IMR-90 (cell line): ENCODE measurements around the gene CNTRL. TPM values are rescaled to one million over a fixed set of nuclear protein-coding genes. Genes with fewer than 3 reads are reported as not detected.

Experiments
- ATAC-seq: fragments of 200-7000 bp; cut with Tn5 transposase; 2 replicates; pipeline ENCODE4 v1.9.1; 2020; ENCODE audit warnings: low read depth, mild to moderate bottlenecking, moderate library complexity
- BruUV-seq: library from RNA; stranded (reverse); fragments of 400-500 nt; replicated peaks from 2 replicates; lab custom pipeline; 2021; lab: Mats Ljungman, UMichigan
- CTCF ChIA-PET: fragments of 300-600 bp; formaldehyde crosslinking; extraction: SDS; loops from one replicate; lab custom pipeline; 2021; ENCODE audit warnings: antibody characterized with exemption; lab: Yijun Ruan, JAX
- POLR2A ChIA-PET: fragments of 300-600 bp; sonication (Branson Sonifier 250); formaldehyde crosslinking; loops from one replicate; lab custom pipeline; 2022; ENCODE audit warnings: antibody characterized with exemption; ENCODE audit not compliant: unreplicated experiment; lab: Charles Lee
- DNase-seq: peaks from one replicate; pipeline ENCODE4 v3.0.0; 2013
- H2AFZ ChIP-seq: replicated peaks from 2 replicates; pipeline ENCODE3; 2013; ENCODE audit warnings: low read length, mild to moderate bottlenecking; ENCODE audit not compliant: poor library complexity
- H2AK5ac ChIP-seq: 2 replicates; pipeline ENCODE4 v1.6.1; 2013; ENCODE audit warnings: low read depth, low read length, inconsistent platforms
- H2AK9ac ChIP-seq: replicated peaks from 2 replicates; pipeline ENCODE3; 2013; ENCODE audit warnings: mild to moderate bottlenecking, low read depth, low read length, moderate library complexity; ENCODE audit not compliant: poor library complexity
- H2BK120ac ChIP-seq: 2 replicates; pipeline ENCODE4 v1.6.1; 2013; ENCODE audit warnings: low read depth, low read length, inconsistent platforms
- H2BK15ac ChIP-seq: 3 replicates; pipeline ENCODE4 v1.6.1; 2013; ENCODE audit warnings: low read depth, low read length, inconsistent platforms
- H2BK20ac ChIP-seq: 2 replicates; pipeline ENCODE4 v1.6.1; 2013; ENCODE audit warnings: low read depth, mild to moderate bottlenecking, inconsistent platforms, low read length, moderate library complexity
- H2BK5ac ChIP-seq: 2 replicates; pipeline ENCODE4 v1.6.1; 2013; ENCODE audit warnings: mild to moderate bottlenecking, low read depth, low read length, inconsistent platforms; ENCODE audit not compliant: poor library complexity, severe bottlenecking
- H3K14ac ChIP-seq: replicated peaks from 2 replicates; pipeline ENCODE4 v1.6.1; 2013; ENCODE audit warnings: low read depth, low read length, inconsistent platforms
- H3K18ac ChIP-seq: 2 replicates; pipeline ENCODE4 v1.6.1; 2013; ENCODE audit warnings: low read depth, low read length, control low read depth
- H3K23ac ChIP-seq: 2 replicates; pipeline ENCODE4 v1.6.1; 2013; ENCODE audit warnings: low read depth, low read length, inconsistent platforms
- H3K27ac ChIP-seq: 2 replicates; pipeline ENCODE4 v1.5.1; 2013; ENCODE audit warnings: mild to moderate bottlenecking, control low read depth, low read length; ENCODE audit not compliant: insufficient read depth
- H3K27me3 ChIP-seq: 2 replicates; pipeline ENCODE4 v1.6.1; 2013; ENCODE audit warnings: low read length; ENCODE audit not compliant: control insufficient read depth, insufficient read depth
- H3K36me3 ChIP-seq: 2 replicates; pipeline ENCODE4 v1.6.1; 2013; ENCODE audit warnings: low read length, mixed read lengths; ENCODE audit not compliant: control insufficient read depth, insufficient read depth
- H3K4ac ChIP-seq: 2 replicates; pipeline ENCODE4 v1.6.1; 2013; ENCODE audit warnings: low read depth, low read length, inconsistent platforms
- H3K4me1 ChIP-seq: 2 replicates; pipeline ENCODE4 v1.6.1; 2013; ENCODE audit warnings: low read length, mixed read lengths; ENCODE audit not compliant: control insufficient read depth, insufficient read depth
- H3K4me2 ChIP-seq: 2 replicates; pipeline ENCODE4 v1.6.1; 2013; ENCODE audit warnings: low read depth, mild to moderate bottlenecking, control low read depth, low read length, moderate library complexity
- H3K4me3 ChIP-seq: 2 replicates; pipeline ENCODE4 v1.5.1; 2013; ENCODE audit warnings: low read depth, mild to moderate bottlenecking, control low read depth, low read length, moderate library complexity; ENCODE audit not compliant: insufficient read depth
- H3K56ac ChIP-seq: 2 replicates; pipeline ENCODE4 v1.6.1; 2013; ENCODE audit warnings: low read length, inconsistent platforms; ENCODE audit not compliant: insufficient read depth; ENCODE audit errors: extremely low read depth
- H3K79me1 ChIP-seq, 2 experiments: 2 replicates each; pipeline ENCODE4 v1.6.1; 2013; ENCODE audit warnings: low read length in 2 of 2, inconsistent platforms in 1 of 2, low read depth in 1 of 2
- H3K9ac ChIP-seq: 2 replicates; pipeline ENCODE4 v1.6.1; 2013; ENCODE audit warnings: low read depth, low read length, control low read depth
- H3K9me1 ChIP-seq: 2 replicates; pipeline ENCODE4 v1.6.1; 2013; ENCODE audit warnings: low read length, inconsistent platforms; ENCODE audit not compliant: insufficient read depth
- H3K9me3 ChIP-seq: 2 replicates; pipeline ENCODE4 v1.6.1; 2013; ENCODE audit warnings: low read length; ENCODE audit not compliant: control insufficient read depth, insufficient read depth
- H4K20me1 ChIP-seq: 2 replicates; pipeline ENCODE4 v1.6.1; 2013; ENCODE audit warnings: low read length, inconsistent platforms; ENCODE audit not compliant: insufficient read depth
- H4K5ac ChIP-seq: 2 replicates; pipeline ENCODE4 v1.6.1; 2013; ENCODE audit warnings: mild to moderate bottlenecking, low read depth, low read length, control low read depth
- H4K8ac ChIP-seq, 2 experiments: 2 replicates each; pipeline ENCODE4 v1.6.1; 2013; ENCODE audit warnings: low read depth in 2 of 2, low read length in 2 of 2, control low read depth in 1 of 2, inconsistent platforms in 1 of 2
- H4K91ac ChIP-seq: 2 replicates; pipeline ENCODE4 v1.6.1; 2013; ENCODE audit warnings: low read depth, low read length, inconsistent platforms; ENCODE audit not compliant: insufficient read depth
- BHLHE40 ChIP-seq: fragments of 150-350 bp; IDR thresholded peaks from 2 replicates; pipeline ENCODE4 v1.6.1; 2016; ENCODE audit warnings: mild to moderate bottlenecking, low read depth, low read length
- CEBPB ChIP-seq: IDR thresholded peaks from 2 replicates; pipeline ENCODE4 v1.6.1; 2012; ENCODE audit warnings: low read depth, low read length, improper control_type of control experiment
- CHD1 ChIP-seq: IDR thresholded peaks from 2 replicates; pipeline ENCODE4 v1.6.1; 2012; ENCODE audit warnings: low read depth, low read length, improper control_type of control experiment
- CTCF ChIP-seq: conservative IDR thresholded peaks from 2 replicates; pipeline ENCODE4 v1.5.1; 2012; ENCODE audit warnings: mild to moderate bottlenecking, low read depth, low read length, improper control_type of control experiment
- FOS ChIP-seq: fragments of 150-350 bp; IDR thresholded peaks from 2 replicates; pipeline ENCODE4 v1.6.1; 2016; ENCODE audit warnings: low read depth, low read length
- MAFK ChIP-seq: IDR thresholded peaks from 2 replicates; pipeline ENCODE4 v1.6.1; 2012; ENCODE audit warnings: low read depth, low read length, improper control_type of control experiment
- MAZ ChIP-seq: IDR thresholded peaks from 2 replicates; pipeline ENCODE4 v1.6.1; 2012; ENCODE audit warnings: low read depth, mild to moderate bottlenecking, low read length, improper control_type of control experiment, moderate library complexity, borderline replicate concordance
- MXI1 ChIP-seq: IDR thresholded peaks from 2 replicates; pipeline ENCODE4 v1.6.1; 2012; ENCODE audit warnings: low read depth, mild to moderate bottlenecking, low read length, moderate library complexity, borderline replicate concordance
- POLR2A ChIP-seq: IDR thresholded peaks from 2 replicates; pipeline ENCODE4 v1.6.1; 2012; ENCODE audit warnings: mild to moderate bottlenecking, low read depth, low read length
- RAD21 ChIP-seq: IDR thresholded peaks from 2 replicates; pipeline ENCODE4 v1.6.1; 2012; ENCODE audit warnings: low read length, improper control_type of control experiment
- RCOR1 ChIP-seq: IDR thresholded peaks from 2 replicates; pipeline ENCODE4 v1.6.1; 2012; ENCODE audit warnings: mild to moderate bottlenecking, low read length, improper control_type of control experiment; ENCODE audit not compliant: insufficient replicate concordance
- RFX5 ChIP-seq: IDR thresholded peaks from 2 replicates; pipeline ENCODE4 v1.8.0; 2012; ENCODE audit warnings: low read depth, mild to moderate bottlenecking, low read length, moderate library complexity
- SMC3 ChIP-seq: fragments of 150-350 bp; IDR thresholded peaks from 2 replicates; pipeline ENCODE4 v1.6.1; 2016; ENCODE audit warnings: low read depth, mild to moderate bottlenecking, antibody characterized with exemption, low read length, moderate library complexity
- USF2 ChIP-seq: fragments of 150-350 bp; IDR thresholded peaks from 2 replicates; pipeline ENCODE4 v1.6.1; 2017; ENCODE audit warnings: mild to moderate bottlenecking, antibody characterized with exemption, low read length, low read depth
- WGBS, 2 experiments: methylation state at CpG; one replicate each; pipeline versions ENCODE4 v1.1.5 to v1.1.7; 2013; ENCODE audit warnings: missing lambda C conversion rate in 2 of 2; ENCODE audit not compliant: insufficient read length in 1 of 2; ENCODE audit errors: extremely low coverage in 2 of 2; 5-methylcytosine and 5-hydroxymethylcytosine counted together
- dilution Hi-C: fragments of 300-500 bp; cut with HindIII; formaldehyde crosslinking; loops from one replicate; pipeline ENCODE4 v1.14.3; 2018; ENCODE audit warnings: low sequenced_read_pairs; ENCODE audit not compliant: unreplicated experiment
- in situ Hi-C: fragments of 300-500 bp; cut with MboI; formaldehyde crosslinking; loops from 3 replicates; pipeline ENCODE4 v1.14.3; 2019; ENCODE audit warnings: low sequenced_read_pairs, inconsistent platforms, mixed read lengths
- intact Hi-C: fragments of 100-400 bp; cut with micrococcal nuclease; formaldehyde crosslinking; loops from 2 replicates; pipeline ENCODE4 v1.10.0; 2022
- polyA plus RNA-seq, 3 experiments: library from polyadenylated mRNA; depleted of rRNA; stranded (reverse); fragments of >200 nt; gene quantifications; 2 replicates each; pipeline ENCODE4 v1.2.3, GENCODE V29; 2012; ENCODE audit warnings: low replicate concordance in 1 of 3
- total RNA-seq: library from RNA; depleted of rRNA; stranded (reverse); fragments of >200 nt; gene quantifications from 2 replicates; pipeline ENCODE4 v1.2.3, GENCODE V29; 2012
- TF ChIP-seq, protein P1 (sequence below): fragments of 150-350 bp; IDR thresholded peaks from 2 replicates; pipeline ENCODE4 v1.6.1; 2016; ENCODE audit warnings: low read depth, mild to moderate bottlenecking, low read length, moderate library complexity, borderline replicate concordance

CNTRL gene
- total and polyA plus RNA-seq, 2 of the 4 experiments (the other 2 are of a cell fraction): 4.5 to 7.3 TPM

DNA sequence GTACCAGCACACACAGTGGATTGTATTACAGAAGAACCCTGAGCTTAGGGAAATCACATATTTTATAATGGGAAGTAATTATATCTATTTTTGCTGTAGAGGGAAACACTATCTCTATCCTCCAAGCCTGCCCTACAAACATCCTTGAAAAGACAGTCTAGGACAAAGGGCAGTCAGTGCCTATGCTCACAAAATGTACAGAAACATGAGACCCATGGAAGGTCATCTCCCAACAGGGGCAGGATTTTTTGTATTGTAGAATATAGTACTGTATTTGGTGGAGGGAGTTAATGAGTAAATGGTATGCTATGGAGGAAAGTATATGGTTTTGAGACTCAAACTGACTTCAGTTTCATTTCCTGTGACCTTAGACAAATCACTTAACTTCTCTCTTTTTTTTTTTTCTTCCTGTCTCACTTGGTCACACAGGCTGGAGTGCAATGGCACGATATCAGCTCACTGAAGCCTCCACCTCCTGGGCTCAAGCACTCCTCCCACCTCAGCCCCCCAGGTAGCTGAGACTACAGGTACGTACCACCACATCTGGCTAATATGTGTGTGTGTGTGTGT is 132.7 kb downstream of the CNTRL start:
- dilution Hi-C loops: no loop called here
- intact Hi-C loops: no loop called here
- Histone ChIP-seq H3K4me3 (no peak overlapping the region), H2BK20ac (no peak overlapping the region), H3K18ac (no peak overlapping the region), H3K27me3 (no peaks in the 10 kb centered on the region), H2AK9ac (no peak overlapping the region), H2BK120ac (no peak overlapping the region), H4K8ac (no peak overlapping the region), H2AFZ (no peak overlapping the region), H3K9ac (no peak overlapping the region), H3K56ac (no peak overlapping the region), H4K5ac (no peak overlapping the region), H3K4me2 (no peak overlapping the region), H3K79me1 (peaks cover under 1% of the 10 kb centered on the region in 2 experiments; a peak in 2 of 4 replicates), H3K36me3 (no peaks in the 10 kb centered on the region), H3K27ac (no peak overlapping the region), H3K9me3 (no peaks in the 10 kb centered on the region), H3K14ac (no peak overlapping the region), H2AK5ac (no peak overlapping the region), H3K23ac (no peak overlapping the region), H4K91ac (no peak overlapping the region), H3K4me1 (peaks cover under 1% of the 10 kb centered on the region; the same call in 1 of the 2 replicates), H4K20me1 (no peaks in the 10 kb centered on the region), H3K4ac (no peak overlapping the region), H2BK5ac (no peak overlapping the region), H2BK15ac (no peak overlapping the region), H3K9me1 (peaks cover under 1% of the 10 kb centered on the region)
- ATAC-seq (no peak), DNase-seq (no peak)
- POLR2A ChIA-PET: no interaction called here
- in situ Hi-C loops: no loop called here
- no peak for TF ChIP-seq RFX5
- TF ChIP-seq SMC3: no peak
- no peak for TF ChIP-seq MAZ
- no peak for TF ChIP-seq CEBPB
- no peak for TF ChIP-seq RCOR1
- no peak for TF ChIP-seq RAD21
- TF ChIP-seq, protein P1, sequence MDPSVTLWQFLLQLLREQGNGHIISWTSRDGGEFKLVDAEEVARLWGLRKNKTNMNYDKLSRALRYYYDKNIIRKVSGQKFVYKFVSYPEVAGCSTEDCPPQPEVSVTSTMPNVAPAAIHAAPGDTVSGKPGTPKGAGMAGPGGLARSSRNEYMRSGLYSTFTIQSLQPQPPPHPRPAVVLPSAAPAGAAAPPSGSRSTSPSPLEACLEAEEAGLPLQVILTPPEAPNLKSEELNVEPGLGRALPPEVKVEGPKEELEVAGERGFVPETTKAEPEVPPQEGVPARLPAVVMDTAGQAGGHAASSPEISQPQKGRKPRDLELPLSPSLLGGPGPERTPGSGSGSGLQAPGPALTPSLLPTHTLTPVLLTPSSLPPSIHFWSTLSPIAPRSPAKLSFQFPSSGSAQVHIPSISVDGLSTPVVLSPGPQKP: no peak
- TF ChIP-seq MXI1: no peak
- TF ChIP-seq CHD1: no peak
- TF ChIP-seq USF2: no peak
- TF ChIP-seq MAFK: no peak
- TF ChIP-seq FOS: no peak
- TF ChIP-seq BHLHE40: no peak
- no peak for TF ChIP-seq CTCF
- no peak for TF ChIP-seq POLR2A
- no TSS peak for BruUV-seq
- CTCF ChIA-PET: no interaction called here
- WGBS, 2 experiments: no CpG with 5 or more reads among the region's 2 CpGs
